Lower leg skin (tissue), 4 donors: Measurements from ENCODE around the gene PLXDC2. TPM values are rescaled to one million over a fixed set of nuclear protein-coding genes. Genes with fewer than 3 reads are reported as not detected.

Source experiments
- DNase-seq, 2 donors: peaks; one replicate each; pipeline ENCODE4 v3.0.0-alpha.2; 2019; ENCODE audit warnings: low spot score in 2 of 2
- H3K4me3 ChIP-seq: fragments of 200-600 bp; sonication (generic); 2 replicates; pipeline ENCODE4 v1.5.1; 2017; ENCODE audit warnings: mild to moderate bottlenecking, low read depth; ENCODE audit not compliant: poor library complexity, severe bottlenecking
- CTCF ChIP-seq, 3 donors: fragments of 450-650 bp; IDR thresholded peaks; one replicate each; pipeline ENCODE4 v1.5.1; 2016; ENCODE audit warnings: antibody characterized with exemption in 3 of 3, mild to moderate bottlenecking in 3 of 3, moderate library complexity in 2 of 3
- POLR2A ChIP-seq, 2 donors: fragments of 450-650 bp; IDR thresholded peaks; one replicate each; pipeline ENCODE4 v1.6.1; 2016 to 2017; ENCODE audit warnings: antibody characterized with exemption in 2 of 2, mild to moderate bottlenecking in 1 of 2, moderate library complexity in 1 of 2
- WGBS, 2 donors: methylation state at CpG; one replicate each; pipeline ENCODE4 v1.1.5; 2018; 5-methylcytosine and 5-hydroxymethylcytosine counted together
- intact Hi-C: fragments of 100-400 bp; cut with DNase I; formaldehyde crosslinking; loops from one replicate; pipeline ENCODE4 v1.15.0; 2023; ENCODE audit warnings: low total_unique reads
- total RNA-seq, 4 donors: library from RNA; depleted of rRNA; stranded (reverse); fragments of >200 nt; gene quantifications; one replicate each; pipeline ENCODE4 v1.1.0, GENCODE V29; 2016

Gene PLXDC2
- total RNA-seq, 4 donors from 2014 or later: 75.3 to 113 (median 95.3) TPM

- TF ChIP-seq POLR2A (IDR thresholded peaks at IDR 0.05): no peak
- no peak for TF ChIP-seq CTCF (IDR thresholded peaks at IDR 0.05)
- no peak overlapping the region for H3K4me3 ChIP-seq
- 50 to 51% methylated on average over 3 of the region's 3 CpGs for WGBS, 2 donors
- no peak for DNase-seq
- intact Hi-C loops: loop anchor here (5.0 kb wide), 1 partner anchor 1152 kb away; no protein-coding TSS in a partner anchor
Measured at GRCh38 chr10:19908991-19909696, 92.9 kb downstream of the PLXDC2 start.

GRCh38 chr10:19911886-19912285 is 95.7 kb downstream of the PLXDC2 start:
- DNase-seq: no peak
- WGBS, 2 donors: 42 to 49% methylated on average over 2 of the region's 2 CpGs
- intact Hi-C loops: no loop called here
- H3K4me3 ChIP-seq: no peak overlapping the region
- no peak for TF ChIP-seq POLR2A (IDR thresholded peaks at IDR 0.05)
- TF ChIP-seq CTCF (IDR thresholded peaks at IDR 0.05): no peak

- no peak overlapping the region for H3K4me3 ChIP-seq
- DNase-seq: no peak
- no peak for TF ChIP-seq POLR2A (IDR thresholded peaks at IDR 0.05)
- TF ChIP-seq CTCF (IDR thresholded peaks at IDR 0.05): no peak
- intact Hi-C loops: no loop called here
Measured at GRCh38 chr10:19913987-19914386, 97.8 kb downstream of the PLXDC2 start.

GRCh38 chr10:19915125-19915524 is 98.9 kb downstream of the PLXDC2 start:
- TF ChIP-seq CTCF (IDR thresholded peaks at IDR 0.05): no peak
- no peak for TF ChIP-seq POLR2A (IDR thresholded peaks at IDR 0.05)
- H3K4me3 ChIP-seq: no peak overlapping the region
- intact Hi-C loops: no loop called here
- no peak for DNase-seq

GRCh38 chr10:19915816-19916215 is 99.6 kb downstream of the PLXDC2 start:
- intact Hi-C loops: no loop called here
- TF ChIP-seq POLR2A (IDR thresholded peaks at IDR 0.05) (no peak), CTCF (IDR thresholded peaks at IDR 0.05) (no peak)
- WGBS, 2 donors: 96 to 100% methylated on average over 3 of the region's 3 CpGs
- H3K4me3 ChIP-seq: no peak overlapping the region
- no peak for DNase-seq
